Neural progenitor cell (in vitro differentiated cells): Measurements from ENCODE around the gene DBR1.

Experiments used
- CTCF ChIP-seq: fragments of 200-600 bp; sonication (generic); IDR thresholded peaks from 2 replicates; pipeline ENCODE4 v1.5.1; 2017; ENCODE audit warnings: antibody characterized with exemption, mild to moderate bottlenecking
- EZH2 ChIP-seq: fragments of 200-600 bp; sonication (generic); IDR thresholded peaks from 2 replicates; pipeline ENCODE4 v1.6.1; 2017; ENCODE audit warnings: antibody characterized with exemption, mild to moderate bottlenecking, moderate library complexity
- EZH2phosphoT487 ChIP-seq: fragments of 200-600 bp; sonication (generic); IDR thresholded peaks from 2 replicates; pipeline ENCODE4 v1.6.1; 2017; ENCODE audit warnings: antibody characterized with exemption

GRCh38 chr3:138186803-138187295 lies 12.1 kb upstream of the DBR1 start:
- TF ChIP-seq CTCF (no peak), EZH2 (no peak), EZH2phosphoT487 (no peak)
